Kidney (tissue), 14 donors: ENCODE results near the gene BTBD9. TPM values are rescaled to one million over a fixed set of nuclear protein-coding genes. Genes with fewer than 3 reads are reported as not detected.
A peak's percentile ranks its signal among the peaks of the same experiment; 100 is the strongest.

Source experiments
- DNase-seq, 5 donors: peaks; one replicate each; pipeline ENCODE4 v3.0.0-alpha.2; 2013 to 2020
- FAIRE-seq: peaks from 2 replicates; lab custom pipeline; 2012; peaks lifted over from hg19 to GRCh38; lab: Jason Lieb, UNC
- H3K27ac ChIP-seq, 2 donors: one replicate each; pipeline ENCODE4 v1.7.0; 2013; ENCODE audit warnings: low read depth in 2 of 2, low read length in 2 of 2, inconsistent platforms in 1 of 2
- H3K27me3 ChIP-seq: one replicate; pipeline ENCODE4 v1.7.1; 2013; ENCODE audit warnings: low read length, inconsistent platforms; ENCODE audit not compliant: control insufficient read depth, insufficient read depth
- H3K36me3 ChIP-seq, 3 donors: one replicate each; pipeline versions ENCODE4 v1.7.0 to v1.7.1; 2013; ENCODE audit warnings: low read length in 3 of 3, control low read depth in 1 of 3, inconsistent platforms in 1 of 3; ENCODE audit not compliant: insufficient read depth in 3 of 3, control insufficient read depth in 2 of 3
- H3K4me1 ChIP-seq, 3 donors: one replicate each; pipeline versions ENCODE4 v1.7.0 to v1.7.1; 2013; ENCODE audit warnings: low read length in 3 of 3, inconsistent platforms in 1 of 3, low read depth in 1 of 3; ENCODE audit not compliant: control insufficient read depth in 2 of 3, insufficient read depth in 2 of 3
- H3K4me3 ChIP-seq, 3 donors: one replicate each; pipeline versions ENCODE4 v1.7.0 to v1.8.1; 2013; ENCODE audit warnings: low read length in 3 of 3, control low read depth in 1 of 3, inconsistent platforms in 1 of 3
- H3K9ac ChIP-seq, 3 donors: one replicate each; pipeline versions ENCODE4 v1.7.0 to v1.7.1; 2013; ENCODE audit warnings: low read length in 3 of 3, control low read depth in 1 of 3, inconsistent platforms in 1 of 3
- H3K9me3 ChIP-seq, 3 donors: one replicate each; pipeline versions ENCODE4 v1.7.0 to v1.7.1; 2013; ENCODE audit warnings: low read length in 3 of 3, control low read depth in 1 of 3, inconsistent platforms in 1 of 3; ENCODE audit not compliant: control insufficient read depth in 2 of 3, insufficient read depth in 1 of 3
- intact Hi-C: fragments of 100-400 bp; cut with DNase I; formaldehyde crosslinking; loops from one replicate; pipeline ENCODE4 v1.11.1; 2022
- polyA plus RNA-seq: library from polyadenylated mRNA; stranded (reverse); fragments of 350-450 nt; fragmentation: Illumina TruSeq; extraction: RNeasy Lipid Tissue Mini Kit (QIAGEN cat#74804); gene quantifications from one replicate; pipeline ENCODE4 v1.2.3, GENCODE V29; 2014; ENCODE audit warnings: low read depth, low replicate concordance; ENCODE audit not compliant: insufficient read depth
- total RNA-seq: library from RNA; stranded (reverse); fragmentation: NEBNext Ultra II Directional; extraction: Animal tissue kit (Norgen Biotek cat#: 25700); gene quantifications from one replicate; pipeline ENCODE4 v1.2.1, GENCODE V29; 2021
- TF ChIP-seq, protein P1 (sequence below): IDR thresholded peaks from 3 replicates; pipeline ENCODE4 v1.5.1; 2012; ENCODE audit warnings: mild to moderate bottlenecking, moderate library complexity, borderline replicate concordance; ENCODE audit not compliant: insufficient read depth; ENCODE audit errors: extremely low read depth
- donor health status: control.
- donor health status: control.
- donor health status: control.
- donor health status: control.
- donor health status: control.
- donor health status: DM: yes; HTN: yes; CAD: no.
- donor health status: Normal renal cell carcinoma (clear cell type).

BTBD9 gene
- total and polyA plus RNA-seq, 2 donors from 2014 or later: 4.2 to 29.9 TPM

- Histone ChIP-seq H3K9ac (no peak overlapping the region), H3K4me3 (no peak overlapping the region), H3K9me3 (no peaks in the 10 kb centered on the region), H3K27me3 (no peaks in the 10 kb centered on the region), H3K36me3 (peaks cover 0 to 3% (median 0%) of the 10 kb centered on the region in 3 donors), H3K4me1 (peaks cover 0 to 3% (median 0%) of the 10 kb centered on the region in 3 donors), H3K27ac (no peak overlapping the region)
- TF ChIP-seq, protein P1, sequence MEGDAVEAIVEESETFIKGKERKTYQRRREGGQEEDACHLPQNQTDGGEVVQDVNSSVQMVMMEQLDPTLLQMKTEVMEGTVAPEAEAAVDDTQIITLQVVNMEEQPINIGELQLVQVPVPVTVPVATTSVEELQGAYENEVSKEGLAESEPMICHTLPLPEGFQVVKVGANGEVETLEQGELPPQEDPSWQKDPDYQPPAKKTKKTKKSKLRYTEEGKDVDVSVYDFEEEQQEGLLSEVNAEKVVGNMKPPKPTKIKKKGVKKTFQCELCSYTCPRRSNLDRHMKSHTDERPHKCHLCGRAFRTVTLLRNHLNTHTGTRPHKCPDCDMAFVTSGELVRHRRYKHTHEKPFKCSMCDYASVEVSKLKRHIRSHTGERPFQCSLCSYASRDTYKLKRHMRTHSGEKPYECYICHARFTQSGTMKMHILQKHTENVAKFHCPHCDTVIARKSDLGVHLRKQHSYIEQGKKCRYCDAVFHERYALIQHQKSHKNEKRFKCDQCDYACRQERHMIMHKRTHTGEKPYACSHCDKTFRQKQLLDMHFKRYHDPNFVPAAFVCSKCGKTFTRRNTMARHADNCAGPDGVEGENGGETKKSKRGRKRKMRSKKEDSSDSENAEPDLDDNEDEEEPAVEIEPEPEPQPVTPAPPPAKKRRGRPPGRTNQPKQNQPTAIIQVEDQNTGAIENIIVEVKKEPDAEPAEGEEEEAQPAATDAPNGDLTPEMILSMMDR: no peak
- FAIRE-seq: no peak
- DNase-seq: peak in 1 of 5 donors; percentile 7
- intact Hi-C loops: no loop called here
Observed at GRCh38 chr6:38572186-38572813, 67.4 kb downstream of the BTBD9 start.

DNA sequence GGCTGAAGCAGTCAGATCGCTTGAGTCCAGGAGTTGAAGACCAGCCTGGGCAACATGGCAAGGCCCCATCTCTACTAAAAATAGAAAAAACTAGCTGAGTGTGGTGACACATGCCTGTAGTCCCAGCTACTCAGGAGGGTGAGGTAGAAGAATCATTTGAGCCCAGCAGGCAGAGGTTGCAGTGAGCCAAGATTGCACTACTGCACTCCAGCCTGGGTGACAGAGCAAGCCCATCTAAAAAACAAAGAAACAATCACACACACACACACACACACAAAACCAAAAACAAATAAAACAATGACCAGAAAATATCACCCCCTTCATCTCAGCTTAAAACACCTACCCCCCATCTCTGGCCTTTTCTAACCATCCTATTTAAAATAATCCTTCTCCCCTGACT lies 68.0 kb downstream of the BTBD9 start:
- DNase-seq (no peak), FAIRE-seq (no peak)
- Histone ChIP-seq H3K9me3 (no peaks in the 10 kb centered on the region), H3K27ac (no peak overlapping the region), H3K36me3 (peaks cover 0 to 3% (median 0%) of the 10 kb centered on the region in 3 donors), H3K9ac (no peak overlapping the region), H3K4me1 (peaks cover 0 to 3% (median 0%) of the 10 kb centered on the region in 3 donors), H3K4me3 (no peak overlapping the region), H3K27me3 (no peaks in the 10 kb centered on the region)
- intact Hi-C loops: no loop called here
- TF ChIP-seq, protein P1: no peak

GRCh38 chr6:38570750-38571149 lies 69.0 kb downstream of the BTBD9 start:
- DNase-seq (peak in 2 of 5 donors; percentile 31 to 34), FAIRE-seq (peak; percentile 83)

More at GRCh38 chr6:38570750-38571149, 69.0 kb downstream of the BTBD9 start:
- Histone ChIP-seq H3K4me1 (peaks cover 0 to 3% (median 0%) of the 10 kb centered on the region in 3 donors), H3K27me3 (no peaks in the 10 kb centered on the region), H3K4me3 (no peak overlapping the region), H3K9ac (no peak overlapping the region), H3K27ac (no peak overlapping the region), H3K9me3 (no peaks in the 10 kb centered on the region), H3K36me3 (peaks cover 0 to 3% (median 0%) of the 10 kb centered on the region in 3 donors)
- TF ChIP-seq, protein P1: peak; percentile 25
- intact Hi-C loops: no loop called here
